A549 (cell line): ENCODE data around the gene PIWIL4.

Source experiments
- CTCF ChIP-seq: fragments of >200 bp; sonication (Bioruptor Twin); formaldehyde crosslinking; IDR thresholded peaks from 3 replicates; pipeline ENCODE4 v1.5.1; 2016
- ELK1 ChIP-seq: fragments of 150-350 bp; IDR thresholded peaks from 2 replicates; pipeline ENCODE4 v1.6.1; 2014; ENCODE audit warnings: low read depth, mild to moderate bottlenecking, low read length
- ESRRA ChIP-seq: fragments of 150-350 bp; IDR thresholded peaks from 2 replicates; pipeline ENCODE4 v1.6.1; 2014; ENCODE audit warnings: mild to moderate bottlenecking, low read length, borderline replicate concordance
- KDM5A ChIP-seq: fragments of 200-600 bp; sonication (generic); IDR thresholded peaks from 2 replicates; pipeline ENCODE4 v1.6.1; 2016; ENCODE audit warnings: antibody characterized with exemption, mild to moderate bottlenecking
- MYC ChIP-seq: IDR thresholded peaks from 2 replicates; pipeline ENCODE4 v1.6.1; 2012; ENCODE audit warnings: mild to moderate bottlenecking, inconsistent platforms, low read length, improper control_type of control experiment, borderline replicate concordance
- NR3C1 ChIP-seq: fragments of >200 bp; sonication (Bioruptor Twin); formaldehyde crosslinking; IDR thresholded peaks from 3 replicates; pipeline ENCODE4 v1.6.1; 2017
- POLR2A ChIP-seq: IDR thresholded peaks from 2 replicates; pipeline ENCODE4 v1.6.1; 2012; ENCODE audit warnings: mild to moderate bottlenecking, low read length

- TF ChIP-seq POLR2A: no peak
- no peak for TF ChIP-seq KDM5A
- TF ChIP-seq CTCF: no peak
- no peak for TF ChIP-seq MYC
- no peak for TF ChIP-seq ELK1
- TF ChIP-seq ESRRA: no peak
- no peak for TF ChIP-seq NR3C1
Measured at GRCh38 chr11:94525546-94526324, 41.4 kb upstream of the PIWIL4 start.
